Endodermal cell (in vitro differentiated cells): ENCODE results near the gene PDF. TPM values are rescaled to one million over a fixed set of nuclear protein-coding genes. Genes with fewer than 3 reads are reported as not detected.

Experiments used
- DNase-seq: peaks from one replicate; pipeline ENCODE4 v3.0.0-alpha.2; 2017
- H3K27ac ChIP-seq: 2 replicates; pipeline ENCODE4 v1.5.1; 2013; ENCODE audit warnings: mild to moderate bottlenecking, low read depth, low read length, moderate library complexity
- H3K27me3 ChIP-seq: 2 replicates; pipeline ENCODE4 v1.6.1; 2013; ENCODE audit warnings: mild to moderate bottlenecking, low read length, moderate library complexity; ENCODE audit not compliant: insufficient read depth, control insufficient read depth, poor library complexity, severe bottlenecking
- H3K36me3 ChIP-seq: 2 replicates; pipeline ENCODE4 v1.7.0; 2013; ENCODE audit warnings: mild to moderate bottlenecking, low read length, moderate library complexity; ENCODE audit not compliant: control insufficient read depth, insufficient read depth
- H3K4me1 ChIP-seq: one replicate; pipeline ENCODE4 v1.7.0; 2013; ENCODE audit warnings: low read length; ENCODE audit not compliant: control insufficient read depth, insufficient read depth
- H3K4me3 ChIP-seq: 2 replicates; pipeline ENCODE4 v1.5.1; 2013; ENCODE audit warnings: mild to moderate bottlenecking, low read length, moderate library complexity
- H3K9ac ChIP-seq: 2 replicates; pipeline ENCODE4 v1.6.1; 2013; ENCODE audit warnings: mild to moderate bottlenecking, low read length, moderate library complexity; ENCODE audit not compliant: poor library complexity, severe bottlenecking; ENCODE audit errors: extremely low read depth
- H3K9me3 ChIP-seq: 2 replicates; pipeline ENCODE4 v1.6.1; 2013; ENCODE audit warnings: mild to moderate bottlenecking, low read length, moderate library complexity; ENCODE audit not compliant: control insufficient read depth
- H3K27ac Mint-ChIP-seq: 2 replicates; pipeline ENCODE4 v1.8.0; 2020; ENCODE audit warnings: mixed read lengths
- H3K27me3 Mint-ChIP-seq: 2 replicates; pipeline ENCODE4 v1.8.0; 2021; ENCODE audit warnings: mild to moderate bottlenecking, mixed read lengths; ENCODE audit not compliant: insufficient read depth
- H3K36me3 Mint-ChIP-seq: 2 replicates; pipeline ENCODE4 v1.8.0; 2020; ENCODE audit warnings: low read depth, mixed read lengths
- H3K4me1 Mint-ChIP-seq: 2 replicates; pipeline ENCODE4 v1.8.0; 2020; ENCODE audit warnings: mixed read lengths
- H3K4me3 Mint-ChIP-seq: 2 replicates; pipeline ENCODE4 v1.8.0; 2020; ENCODE audit warnings: mild to moderate bottlenecking, moderate library complexity, mixed read lengths
- H3K9me3 Mint-ChIP-seq: 2 replicates; pipeline ENCODE4 v1.8.0; 2020; ENCODE audit warnings: mild to moderate bottlenecking, mixed read lengths
- CTCF ChIP-seq: fragments of 200-600 bp; sonication (generic); conservative IDR thresholded peaks from 2 replicates; pipeline ENCODE4 v1.5.0; 2021; ENCODE audit warnings: antibody characterized with exemption, mild to moderate bottlenecking
- WGBS, 2 experiments: methylation state at CpG; one replicate each; pipeline versions ENCODE4 v1.1.5 to v1.1.7; 2013; ENCODE audit warnings: missing lambda C conversion rate in 2 of 2, mixed read lengths in 1 of 2; ENCODE audit not compliant: insufficient coverage in 1 of 2, insufficient read length in 1 of 2; 5-methylcytosine and 5-hydroxymethylcytosine counted together
- total RNA-seq, 2 donors: library from RNA; stranded (reverse); fragmentation: NEBNext Ultra II Directional in 1 of 2; extraction: Animal tissue kit (Norgen Biotek cat#: 25700) in 1 of 2; gene quantifications; 2 replicates in 1 of 2; 3 replicates in 1 of 2; pipeline ENCODE4 v1.2.1, GENCODE V29; 2021

Gene PDF
- total RNA-seq, 2 donors from 2014 or later: 12.2 to 19.8 TPM

DNA sequence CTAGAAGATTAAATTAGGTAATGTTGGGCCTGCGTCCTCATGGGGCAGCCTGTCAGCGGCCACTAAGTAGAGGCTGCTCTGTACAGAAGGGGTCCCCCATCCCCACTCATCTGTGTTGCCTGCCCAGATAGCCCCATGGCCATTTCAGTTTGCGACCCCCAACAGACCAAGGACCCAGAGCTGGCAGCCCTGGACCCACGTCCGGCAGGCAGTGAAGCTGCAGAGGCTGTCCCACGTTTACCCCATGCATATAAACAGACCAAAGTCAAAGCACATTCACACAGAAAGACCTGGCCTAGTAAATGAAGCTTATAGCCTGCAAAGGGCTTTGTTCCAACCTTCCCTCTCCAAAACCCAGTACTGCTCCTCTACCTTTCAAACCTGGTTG, 4.6 kb downstream of the PDF start:
- H3K9ac ChIP-seq: no peak overlapping the region
- H3K9me3 ChIP-seq: no peaks in the 10 kb centered on the region
- no peak overlapping the region for H3K4me3 Mint-ChIP-seq
- no peak overlapping the region for H3K27ac Mint-ChIP-seq
- H3K36me3 ChIP-seq: peaks cover 72% of the 10 kb centered on the region
- WGBS, 2 experiments: 92 to 100% methylated on average over 1 to 6 of the region's 6 CpGs
- peaks cover 19% of the 10 kb centered on the region for H3K4me1 Mint-ChIP-seq
- no peaks in the 10 kb centered on the region for H3K4me1 ChIP-seq
- H3K27me3 Mint-ChIP-seq: no peaks in the 10 kb centered on the region
- TF ChIP-seq CTCF: no peak
- no peak overlapping the region for H3K27ac ChIP-seq
- DNase-seq: peak; percentile 43
- peak overlapping the region; percentile 44 for H3K4me3 ChIP-seq
- peaks cover 74% of the 10 kb centered on the region for H3K36me3 Mint-ChIP-seq
- H3K27me3 ChIP-seq: no peaks in the 10 kb centered on the region
- H3K9me3 Mint-ChIP-seq: no peaks in the 10 kb centered on the region

GRCh38 chr16:69324585-69325253, 5.7 kb downstream of the PDF start:
- H3K27me3 ChIP-seq: no peaks in the 10 kb centered on the region
- no peak overlapping the region for H3K27ac Mint-ChIP-seq
- DNase-seq: no peak
- peaks cover 19% of the 10 kb centered on the region for H3K4me1 Mint-ChIP-seq
- no peaks in the 10 kb centered on the region for H3K9me3 Mint-ChIP-seq
- no peak overlapping the region for H3K4me3 Mint-ChIP-seq
- no peak overlapping the region for H3K27ac ChIP-seq
- no peak overlapping the region for H3K9ac ChIP-seq
- no peaks in the 10 kb centered on the region for H3K4me1 ChIP-seq
- no peaks in the 10 kb centered on the region for H3K27me3 Mint-ChIP-seq
- H3K4me3 ChIP-seq: no peak overlapping the region
- 96 to 100% methylated on average over 3 to 10 of the region's 10 CpGs for WGBS, 2 experiments
- H3K9me3 ChIP-seq: no peaks in the 10 kb centered on the region
- peaks cover 80% of the 10 kb centered on the region for H3K36me3 Mint-ChIP-seq
- TF ChIP-seq CTCF: no peak
- peaks cover 79% of the 10 kb centered on the region for H3K36me3 ChIP-seq

DNA sequence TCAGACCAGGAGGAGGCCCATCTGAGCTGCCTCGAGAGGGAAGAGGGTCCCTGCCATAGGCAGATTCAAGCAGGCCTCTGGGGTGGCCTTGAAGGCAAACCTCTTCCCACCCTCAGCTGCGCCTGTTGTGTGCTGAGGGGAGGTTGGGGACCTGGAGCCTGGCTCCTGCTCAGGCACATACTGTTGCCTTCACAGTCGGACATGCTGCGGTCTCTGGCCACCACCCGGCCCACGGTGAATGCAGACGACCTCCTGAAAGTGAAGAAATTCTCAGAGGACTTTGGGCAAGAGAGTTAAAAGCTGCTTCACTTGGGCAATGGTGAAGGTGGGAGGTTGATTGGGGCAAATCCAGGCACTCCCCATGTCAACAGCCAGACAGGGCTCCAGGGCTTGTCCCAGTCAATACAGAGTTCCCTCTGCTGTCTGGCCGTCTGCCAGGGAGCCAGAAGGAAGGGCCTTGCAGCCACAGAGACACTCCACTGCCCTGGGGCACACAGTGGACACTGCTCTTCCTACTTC, 6.3 kb downstream of the PDF start:
- Mint-ChIP-seq H3K27me3 (no peaks in the 10 kb centered on the region), H3K4me1 (peaks cover 14% of the 10 kb centered on the region), H3K9me3 (no peaks in the 10 kb centered on the region), H3K4me3 (no peak overlapping the region), H3K36me3 (peaks cover 84% of the 10 kb centered on the region), H3K27ac (no peak overlapping the region)
- Histone ChIP-seq H3K4me1 (no peaks in the 10 kb centered on the region), H3K4me3 (no peak overlapping the region), H3K9me3 (no peaks in the 10 kb centered on the region), H3K27me3 (no peaks in the 10 kb centered on the region), H3K27ac (no peak overlapping the region), H3K9ac (no peak overlapping the region), H3K36me3 (peaks cover 84% of the 10 kb centered on the region)
- TF ChIP-seq CTCF: no peak
- 90 to 96% methylated on average over 4 to 8 of the region's 8 CpGs for WGBS, 2 experiments
- DNase-seq: no peak
